H1 (cell line): ENCODE measurements around the gene YLPM1.

Source experiments
- CTCF ChIP-seq, 3 experiments: IDR thresholded peaks; 1 replicate in 2 of 3; 2 replicates in 1 of 3; pipeline versions ENCODE4 v1.5.1 to v1.6.1; 2011; ENCODE audit warnings: low read length in 3 of 3, mild to moderate bottlenecking in 3 of 3, inconsistent platforms in 2 of 3, low read depth in 1 of 3, moderate library complexity in 1 of 3; ENCODE audit not compliant: insufficient read depth in 1 of 3; ENCODE audit errors: control extremely low read depth in 1 of 3
- MAFK ChIP-seq: IDR thresholded peaks from 2 replicates; pipeline ENCODE4 v1.6.1; 2012; ENCODE audit warnings: low read depth, mild to moderate bottlenecking, improper control_type of control experiment, low read length
- POLR2A ChIP-seq, 2 experiments: IDR thresholded peaks; 1 replicate in 1 of 2; 2 replicates in 1 of 2; pipeline ENCODE4 v1.6.1; 2011; ENCODE audit warnings: low read depth in 2 of 2, low read length in 2 of 2, mild to moderate bottlenecking in 2 of 2; ENCODE audit errors: control extremely low read depth in 1 of 2
- POLR2AphosphoS5 ChIP-seq: IDR thresholded peaks from 2 replicates; pipeline ENCODE4 v1.6.1; 2011; ENCODE audit warnings: low read depth, low read length
- YY1 ChIP-seq: IDR thresholded peaks from 2 replicates; pipeline ENCODE4 v1.6.1; 2011; ENCODE audit warnings: low read depth, mild to moderate bottlenecking, low read length
- TF ChIP-seq, protein P1 (sequence below): IDR thresholded peaks from 2 replicates; pipeline ENCODE4 v1.6.1; 2011; ENCODE audit warnings: low read depth, mild to moderate bottlenecking, low read length; ENCODE audit not compliant: insufficient read depth

DNA sequence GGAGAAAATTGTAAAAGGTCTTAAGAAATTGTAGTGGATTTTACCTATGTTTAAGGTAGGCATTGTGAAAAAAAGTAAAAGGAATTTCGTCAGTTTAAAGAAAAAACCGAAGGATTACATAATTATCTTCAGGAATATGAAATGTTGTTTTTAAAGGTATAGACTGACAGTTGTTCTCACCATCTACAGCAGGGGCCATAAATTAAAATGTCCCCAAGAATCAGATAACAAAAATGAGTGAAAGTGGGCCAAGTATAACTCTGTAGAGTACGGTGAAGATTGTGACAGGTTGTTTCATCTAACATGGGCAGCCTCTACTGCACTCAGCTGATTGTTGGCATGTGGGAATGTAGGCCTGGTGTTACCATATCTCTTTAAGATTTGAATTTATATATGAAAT lies 38.3 kb downstream of the YLPM1 start:
- no peak for TF ChIP-seq YY1
- no peak for TF ChIP-seq CTCF (IDR thresholded peaks at IDR 0.05; ENCODE audit: control extremely low read depth in 1 of 3, insufficient read depth in 1 of 3, low read depth in 1 of 3, low read length in 3 of 3)
- TF ChIP-seq, protein P1, sequence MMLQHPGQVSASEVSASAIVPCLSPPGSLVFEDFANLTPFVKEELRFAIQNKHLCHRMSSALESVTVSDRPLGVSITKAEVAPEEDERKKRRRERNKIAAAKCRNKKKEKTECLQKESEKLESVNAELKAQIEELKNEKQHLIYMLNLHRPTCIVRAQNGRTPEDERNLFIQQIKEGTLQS, result no peak
- TF ChIP-seq POLR2A (IDR thresholded peaks at IDR 0.05; ENCODE audit: control extremely low read depth in 1 of 2, low read depth in 2 of 2, low read length in 2 of 2), result no peak
- TF ChIP-seq MAFK, result no peak
- TF ChIP-seq POLR2AphosphoS5, result no peak
